ENCODE data around the gene ZNF346. TPM values are rescaled to one million over a fixed set of nuclear protein-coding genes. Genes with fewer than 3 reads are reported as not detected.

Gene ZNF346
- total RNA-seq, 1 donor from 2014 or later, result 48.6 TPM

DNA sequence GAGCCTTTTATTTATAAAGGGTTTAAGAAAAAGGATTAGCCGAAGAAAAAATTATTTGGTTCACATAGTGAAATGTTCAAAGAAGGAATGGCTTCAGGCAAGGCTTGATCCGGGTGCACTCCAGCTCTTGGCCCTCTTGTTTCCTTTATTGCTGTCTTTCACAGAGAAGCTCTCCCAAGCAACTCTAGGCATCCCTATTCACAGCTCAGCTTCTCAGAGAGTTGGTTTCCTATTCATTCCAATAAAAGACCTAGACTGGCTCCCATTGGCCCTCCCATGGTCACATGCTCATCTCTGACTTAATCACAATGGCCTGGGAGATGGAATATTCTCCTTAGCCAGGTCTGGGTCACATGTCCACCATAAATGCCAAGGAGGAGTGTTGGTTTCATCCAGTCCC, 54.8 kb downstream of the ZNF346 start:
- no peaks in the 10 kb centered on the region for H3K4me1 Mint-ChIP-seq
- no peak for DNase-seq (ENCODE audit: low spot score in 2 of 2, unreplicated experiment in 2 of 2)
- H3K27ac Mint-ChIP-seq, result no peak overlapping the region
- peaks cover 2% of the 10 kb centered on the region for H3K36me3 Mint-ChIP-seq
- no peaks in the 10 kb centered on the region for H3K27me3 Mint-ChIP-seq (ENCODE audit: low read depth)
- TF ChIP-seq, protein P1, sequence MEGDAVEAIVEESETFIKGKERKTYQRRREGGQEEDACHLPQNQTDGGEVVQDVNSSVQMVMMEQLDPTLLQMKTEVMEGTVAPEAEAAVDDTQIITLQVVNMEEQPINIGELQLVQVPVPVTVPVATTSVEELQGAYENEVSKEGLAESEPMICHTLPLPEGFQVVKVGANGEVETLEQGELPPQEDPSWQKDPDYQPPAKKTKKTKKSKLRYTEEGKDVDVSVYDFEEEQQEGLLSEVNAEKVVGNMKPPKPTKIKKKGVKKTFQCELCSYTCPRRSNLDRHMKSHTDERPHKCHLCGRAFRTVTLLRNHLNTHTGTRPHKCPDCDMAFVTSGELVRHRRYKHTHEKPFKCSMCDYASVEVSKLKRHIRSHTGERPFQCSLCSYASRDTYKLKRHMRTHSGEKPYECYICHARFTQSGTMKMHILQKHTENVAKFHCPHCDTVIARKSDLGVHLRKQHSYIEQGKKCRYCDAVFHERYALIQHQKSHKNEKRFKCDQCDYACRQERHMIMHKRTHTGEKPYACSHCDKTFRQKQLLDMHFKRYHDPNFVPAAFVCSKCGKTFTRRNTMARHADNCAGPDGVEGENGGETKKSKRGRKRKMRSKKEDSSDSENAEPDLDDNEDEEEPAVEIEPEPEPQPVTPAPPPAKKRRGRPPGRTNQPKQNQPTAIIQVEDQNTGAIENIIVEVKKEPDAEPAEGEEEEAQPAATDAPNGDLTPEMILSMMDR (IDR thresholded peaks at IDR 0.05; ENCODE audit: unreplicated experiment), result no peak
- no peak overlapping the region for H3K4me3 Mint-ChIP-seq
- H3K9me3 Mint-ChIP-seq, result no peaks in the 10 kb centered on the region

DNA sequence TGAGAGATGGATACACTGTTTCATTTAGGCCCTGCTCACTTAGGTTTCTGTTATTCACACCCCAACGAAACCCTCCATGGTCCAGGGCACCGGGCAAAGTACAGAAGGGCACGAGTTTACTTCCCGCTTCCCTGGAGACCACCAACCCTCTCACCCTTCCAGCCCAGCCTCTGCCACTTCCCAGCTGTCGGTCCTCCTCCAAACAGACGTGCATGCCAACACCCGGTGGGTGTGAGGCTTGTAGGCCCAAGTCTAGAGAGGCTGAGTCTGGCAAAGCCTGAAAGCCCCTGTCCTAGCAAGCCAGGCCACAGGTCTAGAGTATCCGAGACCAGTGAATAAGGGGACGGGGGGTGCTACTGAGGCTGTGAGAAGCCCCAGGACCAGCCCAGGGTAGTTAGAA, 57.1 kb downstream of the ZNF346 start:
- TF ChIP-seq, protein P1 (IDR thresholded peaks at IDR 0.05; ENCODE audit: unreplicated experiment), result no peak
- Mint-ChIP-seq H3K4me3 (no peak overlapping the region), H3K36me3 (no peaks in the 10 kb centered on the region), H3K9me3 (no peaks in the 10 kb centered on the region), H3K4me1 (no peaks in the 10 kb centered on the region), H3K27ac (no peak overlapping the region), H3K27me3 (ENCODE audit: low read depth) (peaks cover 9% of the 10 kb centered on the region)
- DNase-seq (ENCODE audit: low spot score in 2 of 2, unreplicated experiment in 2 of 2), result no peak

DNA sequence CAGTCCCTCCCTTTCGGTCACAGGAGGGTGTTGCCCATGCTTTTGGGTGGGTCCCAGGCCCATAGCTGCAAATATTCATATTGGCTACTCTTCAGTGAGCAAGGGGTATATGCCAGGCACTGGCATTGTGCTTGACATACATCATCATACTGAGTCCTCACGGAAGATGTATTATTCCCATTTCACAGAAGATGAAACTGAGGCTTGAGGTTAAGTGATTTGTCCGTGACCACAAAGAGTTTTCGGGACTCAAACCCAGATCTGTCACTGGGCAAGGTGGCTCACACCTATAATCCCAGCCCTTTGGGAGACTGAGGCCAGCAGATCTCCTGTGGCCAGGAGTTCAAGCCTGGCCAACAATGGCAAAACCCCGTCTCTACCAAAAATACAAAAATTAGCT, 57.8 kb downstream of the ZNF346 start:
- Mint-ChIP-seq H3K4me1 (no peaks in the 10 kb centered on the region), H3K9me3 (no peaks in the 10 kb centered on the region), H3K27me3 (ENCODE audit: low read depth) (peaks cover 11% of the 10 kb centered on the region), H3K4me3 (no peak overlapping the region), H3K27ac (no peak overlapping the region), H3K36me3 (no peaks in the 10 kb centered on the region)
- TF ChIP-seq, protein P1 (IDR thresholded peaks at IDR 0.05; ENCODE audit: unreplicated experiment), result no peak
- no peak for DNase-seq (ENCODE audit: low spot score in 2 of 2, unreplicated experiment in 2 of 2)

DNA sequence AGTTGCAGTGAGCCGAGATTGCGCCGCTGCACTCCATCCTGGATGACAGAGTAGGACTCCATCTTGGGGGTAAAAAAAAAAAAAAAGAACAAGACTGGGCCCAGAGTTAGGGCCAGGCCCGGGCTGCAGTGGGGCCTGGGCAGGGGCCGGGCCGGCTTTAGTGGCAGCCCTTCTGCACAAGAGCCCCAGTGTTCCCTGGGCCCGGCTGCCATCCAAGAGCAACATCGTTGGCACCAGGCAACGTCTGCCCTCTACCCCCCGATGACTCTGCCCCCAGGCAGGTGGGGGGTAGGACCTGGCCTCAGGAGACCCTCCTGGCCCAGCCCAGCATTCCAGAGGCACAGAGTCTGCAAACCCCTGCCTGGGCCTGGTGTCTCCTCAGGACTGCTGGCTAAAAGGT, 59.4 kb downstream of the ZNF346 start:
- DNase-seq (ENCODE audit: low spot score in 2 of 2, unreplicated experiment in 2 of 2), result no peak
- H3K4me1 Mint-ChIP-seq, result peaks cover 4% of the 10 kb centered on the region
- no peaks in the 10 kb centered on the region for H3K36me3 Mint-ChIP-seq
- no peak overlapping the region for H3K4me3 Mint-ChIP-seq
- H3K27ac Mint-ChIP-seq, result no peak overlapping the region
- TF ChIP-seq, protein P1 (IDR thresholded peaks at IDR 0.05; ENCODE audit: unreplicated experiment), result no peak
- H3K27me3 Mint-ChIP-seq (ENCODE audit: low read depth), result peaks cover 16% of the 10 kb centered on the region
- H3K9me3 Mint-ChIP-seq, result no peaks in the 10 kb centered on the region

DNA sequence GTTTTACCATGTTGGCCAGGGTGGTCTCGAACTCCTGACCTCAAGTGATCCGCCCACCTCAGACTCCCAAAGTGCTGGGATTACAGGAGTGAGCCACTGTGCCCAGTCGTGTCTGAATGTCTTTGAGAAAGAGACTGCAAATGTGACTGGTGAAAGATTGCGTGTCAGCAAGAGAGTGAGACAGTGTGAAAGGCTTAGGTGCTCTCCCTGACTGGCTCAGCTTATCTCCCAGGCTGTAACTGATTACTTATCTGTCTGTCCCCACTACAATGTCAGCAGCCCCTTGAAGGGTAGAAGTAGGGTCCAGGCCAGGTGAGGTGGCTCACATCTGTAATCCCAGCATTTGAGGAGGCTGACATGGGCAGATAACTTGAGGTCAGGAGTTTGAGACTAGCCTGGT, 60.9 kb downstream of the ZNF346 start:
- Mint-ChIP-seq H3K9me3 (no peaks in the 10 kb centered on the region), H3K27ac (no peak overlapping the region), H3K4me3 (no peak overlapping the region), H3K27me3 (ENCODE audit: low read depth) (peaks cover 24% of the 10 kb centered on the region), H3K36me3 (no peaks in the 10 kb centered on the region), H3K4me1 (peaks cover 6% of the 10 kb centered on the region)
- TF ChIP-seq, protein P1 (IDR thresholded peaks at IDR 0.05; ENCODE audit: unreplicated experiment), result no peak
- DNase-seq (ENCODE audit: low spot score in 2 of 2, unreplicated experiment in 2 of 2), result no peak

DNA sequence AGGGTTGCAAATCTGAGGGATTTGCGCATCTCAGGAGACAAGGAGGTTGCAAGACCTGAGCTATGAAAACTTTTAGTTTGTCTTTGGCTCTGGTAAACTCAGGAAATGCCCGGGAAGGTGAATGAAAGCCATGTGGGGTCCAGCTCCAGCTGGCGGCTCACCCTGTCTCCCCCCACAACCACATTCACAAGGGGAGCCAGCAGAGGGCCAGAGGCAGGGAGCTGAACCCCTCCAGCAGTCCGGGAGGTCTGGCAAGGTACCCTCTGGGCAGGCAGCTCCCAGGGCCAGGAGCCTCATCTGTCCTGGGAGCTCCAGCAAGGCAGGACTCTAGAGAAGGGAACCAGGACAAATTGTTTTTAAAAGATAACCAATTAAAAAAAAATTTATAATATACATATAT, 61.7 kb downstream of the ZNF346 start:
- Mint-ChIP-seq H3K4me3 (no peak overlapping the region), H3K27me3 (ENCODE audit: low read depth) (peaks cover 31% of the 10 kb centered on the region), H3K27ac (no peak overlapping the region), H3K36me3 (no peaks in the 10 kb centered on the region), H3K9me3 (no peaks in the 10 kb centered on the region), H3K4me1 (peaks cover 6% of the 10 kb centered on the region)
- TF ChIP-seq, protein P1 (IDR thresholded peaks at IDR 0.05; ENCODE audit: unreplicated experiment), result no peak
- DNase-seq (ENCODE audit: low spot score in 2 of 2, unreplicated experiment in 2 of 2), result no peak
